ENCODE results near the gene GPS1. TPM values are rescaled to one million over a fixed set of nuclear protein-coding genes. Genes with fewer than 3 reads are reported as not detected.

The GPS1 gene
- total RNA-seq, 1 experiment from 2014 or later, result 181 TPM

GRCh38 chr17:82072827-82073226 lies 21.1 kb downstream of the GPS1 start:
- DNase-seq (ENCODE audit: low spot score) (no peak), ATAC-seq (no peak)
- Mint-ChIP-seq H3K9me3 (no peaks in the 10 kb centered on the region), H3K27me3 (ENCODE audit: low read depth) (peaks cover 17% of the 10 kb centered on the region), H3K36me3 (no peaks in the 10 kb centered on the region), H3K4me3 (no peak overlapping the region), H3K4me1 (no peaks in the 10 kb centered on the region), H3K27ac (no peak overlapping the region)
- TF ChIP-seq FOXK1 (CRISPR knock-in tag; IDR thresholded peaks at IDR 0.05), result no peak
- TF ChIP-seq IRF2 (CRISPR knock-in tag; IDR thresholded peaks at IDR 0.05; ENCODE audit: borderline replicate concordance, low read depth), result no peak
- no peak for TF ChIP-seq AFF4 (CRISPR knock-in tag; IDR thresholded peaks at IDR 0.05; ENCODE audit: borderline replicate concordance)
- TF ChIP-seq ZNF232 (CRISPR knock-in tag; IDR thresholded peaks at IDR 0.05), result no peak
- no peak for TF ChIP-seq CREB1 (CRISPR knock-in tag; IDR thresholded peaks at IDR 0.05)
- TF ChIP-seq, protein P1, sequence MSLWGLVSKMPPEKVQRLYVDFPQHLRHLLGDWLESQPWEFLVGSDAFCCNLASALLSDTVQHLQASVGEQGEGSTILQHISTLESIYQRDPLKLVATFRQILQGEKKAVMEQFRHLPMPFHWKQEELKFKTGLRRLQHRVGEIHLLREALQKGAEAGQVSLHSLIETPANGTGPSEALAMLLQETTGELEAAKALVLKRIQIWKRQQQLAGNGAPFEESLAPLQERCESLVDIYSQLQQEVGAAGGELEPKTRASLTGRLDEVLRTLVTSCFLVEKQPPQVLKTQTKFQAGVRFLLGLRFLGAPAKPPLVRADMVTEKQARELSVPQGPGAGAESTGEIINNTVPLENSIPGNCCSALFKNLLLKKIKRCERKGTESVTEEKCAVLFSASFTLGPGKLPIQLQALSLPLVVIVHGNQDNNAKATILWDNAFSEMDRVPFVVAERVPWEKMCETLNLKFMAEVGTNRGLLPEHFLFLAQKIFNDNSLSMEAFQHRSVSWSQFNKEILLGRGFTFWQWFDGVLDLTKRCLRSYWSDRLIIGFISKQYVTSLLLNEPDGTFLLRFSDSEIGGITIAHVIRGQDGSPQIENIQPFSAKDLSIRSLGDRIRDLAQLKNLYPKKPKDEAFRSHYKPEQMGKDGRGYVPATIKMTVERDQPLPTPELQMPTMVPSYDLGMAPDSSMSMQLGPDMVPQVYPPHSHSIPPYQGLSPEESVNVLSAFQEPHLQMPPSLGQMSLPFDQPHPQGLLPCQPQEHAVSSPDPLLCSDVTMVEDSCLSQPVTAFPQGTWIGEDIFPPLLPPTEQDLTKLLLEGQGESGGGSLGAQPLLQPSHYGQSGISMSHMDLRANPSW (CRISPR knock-in tag; conservative IDR thresholded peaks at IDR 0.05; ENCODE audit: low read depth), result no peak
- no peak for TF ChIP-seq ZNF138 (CRISPR knock-in tag; conservative IDR thresholded peaks at IDR 0.05)
- no peak for TF ChIP-seq ZNF263 (CRISPR knock-in tag; IDR thresholded peaks at IDR 0.05; ENCODE audit: low read depth)
- TF ChIP-seq, protein P2, sequence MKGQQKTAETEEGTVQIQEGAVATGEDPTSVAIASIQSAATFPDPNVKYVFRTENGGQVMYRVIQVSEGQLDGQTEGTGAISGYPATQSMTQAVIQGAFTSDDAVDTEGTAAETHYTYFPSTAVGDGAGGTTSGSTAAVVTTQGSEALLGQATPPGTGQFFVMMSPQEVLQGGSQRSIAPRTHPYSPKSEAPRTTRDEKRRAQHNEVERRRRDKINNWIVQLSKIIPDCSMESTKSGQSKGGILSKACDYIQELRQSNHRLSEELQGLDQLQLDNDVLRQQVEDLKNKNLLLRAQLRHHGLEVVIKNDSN (CRISPR knock-in tag; IDR thresholded peaks at IDR 0.05), result no peak
- TF ChIP-seq ATF1 (CRISPR knock-in tag; IDR thresholded peaks at IDR 0.05), result no peak
- ChIA-PET CTCF (interaction anchor here (0.8 to 1.7 kb wide), 2 partner anchors 42 to 81 kb away, joined by 4 to 8 read pairs; no protein-coding TSS in a partner anchor), POLR2A (no interaction called here)

DNA sequence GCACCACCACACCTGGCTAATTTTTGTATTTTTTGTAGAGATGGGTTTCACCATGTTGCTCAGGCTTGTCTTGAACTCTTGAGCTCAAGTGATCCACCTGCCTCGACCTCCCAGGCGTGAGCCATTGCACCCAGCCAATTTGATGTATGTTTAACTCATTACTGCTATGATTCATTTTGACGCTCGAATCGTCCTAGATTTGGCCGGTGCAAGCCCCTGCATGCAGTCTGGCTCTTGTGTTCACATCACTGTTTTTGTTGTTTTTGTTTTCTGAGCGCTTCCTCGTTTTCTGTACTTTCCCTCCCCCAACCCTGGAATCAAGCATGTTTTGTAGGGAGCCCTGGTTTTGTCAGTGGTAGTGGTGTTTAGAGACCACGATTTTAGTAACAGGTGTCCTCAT lies 21.7 kb downstream of the GPS1 start:
- H3K4me3 Mint-ChIP-seq, result no peak overlapping the region
- H3K36me3 Mint-ChIP-seq, result peaks cover 3% of the 10 kb centered on the region
- TF ChIP-seq JUN (CRISPR knock-in tag; IDR thresholded peaks at IDR 0.05) (no peak), ZBTB21 (CRISPR knock-in tag; IDR thresholded peaks at IDR 0.05; ENCODE audit: borderline replicate concordance) (no peak), USF2 (CRISPR knock-in tag; IDR thresholded peaks at IDR 0.05) (no peak), ZNF232 (CRISPR knock-in tag; IDR thresholded peaks at IDR 0.05) (no peak)
- DNase-seq (ENCODE audit: low spot score), result no peak
- CTCF ChIA-PET, result interaction anchor here (0.8 to 1.7 kb wide), 2 partner anchors 43 to 81 kb away, joined by 4 to 8 read pairs; no protein-coding TSS in a partner anchor
- H3K27ac Mint-ChIP-seq, result no peak overlapping the region
- H3K27me3 Mint-ChIP-seq (ENCODE audit: low read depth), result peaks cover 17% of the 10 kb centered on the region
- no peak for ATAC-seq
- POLR2A ChIA-PET, result no interaction called here
- H3K4me1 Mint-ChIP-seq, result no peaks in the 10 kb centered on the region
- H3K9me3 Mint-ChIP-seq, result no peaks in the 10 kb centered on the region
